SK-N-SH (cell line): ENCODE data around the gene RAD51B.

ENCODE experiments used
- CTCF ChIP-seq: fragments of 200-600 bp; sonication (generic); IDR thresholded peaks from 2 replicates; pipeline ENCODE4 v1.6.1; 2017; ENCODE audit warnings: antibody characterized with exemption, mild to moderate bottlenecking, moderate library complexity
- EP300 ChIP-seq, 2 experiments: IDR thresholded peaks; 2 replicates each; pipeline versions ENCODE4 v1.4.0 to v1.6.1; 2012; ENCODE audit warnings: borderline replicate concordance in 1 of 2, low read depth in 1 of 2, low read length in 1 of 2
- FOSL2 ChIP-seq: IDR thresholded peaks from 2 replicates; pipeline ENCODE4 v1.4.0; 2012; ENCODE audit warnings: low read depth, mild to moderate bottlenecking, moderate library complexity, borderline replicate concordance
- GABPA ChIP-seq: IDR thresholded peaks from 2 replicates; pipeline ENCODE4 v1.4.0; 2012; ENCODE audit warnings: low read depth, mild to moderate bottlenecking
- JUND ChIP-seq: IDR thresholded peaks from 2 replicates; pipeline ENCODE4 v1.4.0; 2012
- MAX ChIP-seq: IDR thresholded peaks from 2 replicates; pipeline ENCODE4 v1.4.0; 2012; ENCODE audit warnings: low read depth
- NFIC ChIP-seq: IDR thresholded peaks from 2 replicates; pipeline ENCODE4 v1.4.0; 2012; ENCODE audit warnings: borderline replicate concordance
- POLR2AphosphoS5 ChIP-seq: IDR thresholded peaks from 2 replicates; pipeline ENCODE4 v1.6.1; 2012; ENCODE audit warnings: low read depth, low read length
- RFX5 ChIP-seq: IDR thresholded peaks from 2 replicates; pipeline ENCODE4 v1.6.1; 2012; ENCODE audit warnings: mild to moderate bottlenecking, improper control_type of control experiment, low read length
- RXRA ChIP-seq: IDR thresholded peaks from 2 replicates; pipeline ENCODE4 v1.4.0; 2012; ENCODE audit warnings: low read depth, mild to moderate bottlenecking, borderline replicate concordance
- TAF1 ChIP-seq: IDR thresholded peaks from 2 replicates; pipeline ENCODE4 v1.6.1; 2012; ENCODE audit warnings: low read depth, mild to moderate bottlenecking, low read length, moderate library complexity, borderline replicate concordance
- USF2 ChIP-seq: fragments of 150-350 bp; IDR thresholded peaks from 2 replicates; pipeline ENCODE4 v1.6.1; 2017; ENCODE audit warnings: antibody characterized with exemption, low read length, low read depth, borderline replicate concordance

- no peak for TF ChIP-seq GABPA
- TF ChIP-seq JUND, result no peak
- TF ChIP-seq FOSL2, result no peak
- TF ChIP-seq POLR2AphosphoS5, result no peak
- TF ChIP-seq RFX5, result no peak
- TF ChIP-seq NFIC, result no peak
- TF ChIP-seq CTCF, result no peak
- TF ChIP-seq EP300 (IDR thresholded peaks at IDR 0.05; ENCODE audit: borderline replicate concordance in 1 of 2, low read depth in 1 of 2, low read length in 1 of 2), result no peak
- TF ChIP-seq TAF1, result no peak
- no peak for TF ChIP-seq MAX
- no peak for TF ChIP-seq RXRA
- no peak for TF ChIP-seq USF2
Observed at GRCh38 chr14:68208626-68209317, 389.2 kb downstream of the RAD51B start.
